H1 (cell line): ENCODE measurements around the gene SLC43A3. TPM values are rescaled to one million over a fixed set of nuclear protein-coding genes. Genes with fewer than 3 reads are reported as not detected.

Experiments
- BACH1 ChIP-seq: IDR thresholded peaks from 2 replicates; pipeline ENCODE4 v1.6.1; 2012; ENCODE audit warnings: low read length, improper control_type of control experiment
- EGR1 ChIP-seq: IDR thresholded peaks from 2 replicates; pipeline ENCODE4 v1.6.1; 2011; ENCODE audit warnings: low read depth, low read length, borderline replicate concordance
- EP300 ChIP-seq, 2 experiments: IDR thresholded peaks; 1 replicate in 1 of 2; 2 replicates in 1 of 2; pipeline ENCODE4 v1.6.1; 2011 to 2012; ENCODE audit warnings: low read depth in 2 of 2, low read length in 2 of 2, mild to moderate bottlenecking in 2 of 2, borderline replicate concordance in 1 of 2, inconsistent platforms in 1 of 2, moderate library complexity in 1 of 2
- KDM4A ChIP-seq: IDR thresholded peaks from one replicate; pipeline ENCODE4 v1.7.1; 2012; ENCODE audit warnings: low read depth, mild to moderate bottlenecking, moderate library complexity, low read length, inconsistent platforms; ENCODE audit not compliant: severe bottlenecking
- KDM5A ChIP-seq: fragments of 200-600 bp; IDR thresholded peaks from 2 replicates; pipeline ENCODE4 v1.7.1; 2012; ENCODE audit warnings: mild to moderate bottlenecking, low read length, inconsistent platforms, mixed read lengths
- NANOG ChIP-seq: IDR thresholded peaks from 2 replicates; pipeline ENCODE4 v1.6.1; 2011; ENCODE audit warnings: low read length, low read depth, mild to moderate bottlenecking, inconsistent platforms; ENCODE audit not compliant: insufficient read depth, poor library complexity, severe bottlenecking
- SIN3A ChIP-seq, 2 experiments: IDR thresholded peaks in 1 of 2; conservative IDR thresholded peaks in 1 of 2; 2 replicates each; pipeline ENCODE4 v1.6.1; 2011 to 2012; ENCODE audit warnings: low read length in 2 of 2, improper control_type of control experiment in 1 of 2, low read depth in 1 of 2, mild to moderate bottlenecking in 1 of 2
- TBP ChIP-seq: IDR thresholded peaks from 2 replicates; pipeline ENCODE4 v1.6.1; 2011; ENCODE audit warnings: low read depth, low read length, improper control_type of control experiment
- YY1 ChIP-seq: IDR thresholded peaks from 2 replicates; pipeline ENCODE4 v1.6.1; 2011; ENCODE audit warnings: low read depth, mild to moderate bottlenecking, low read length
- polyA plus RNA-seq, 7 experiments: library from polyadenylated mRNA; depleted of rRNA in 3 of 7; stranded (reverse) in 5 of 7; unstranded in 2 of 7; fragments of >200 nt in 5 of 7; fragments of 200-250 nt in 2 of 7; gene quantifications; 1 replicate in 5 of 7; 2 replicates in 1 of 7; 4 replicates in 1 of 7; pipeline versions ENCODE4 v1.2.1 to v1.2.3, GENCODE V29; 2011 to 2013; ENCODE audit warnings: missing spikeins in 2 of 7, mixed read lengths in 2 of 7
- total RNA-seq: library from RNA; stranded (reverse); fragmentation: NEBNext Ultra II Directional; extraction: Animal tissue kit (Norgen Biotek cat#: 25700); gene quantifications from 2 replicates; pipeline ENCODE4 v1.2.1, GENCODE V29; 2021

Gene SLC43A3
- total and polyA plus RNA-seq, 2 of the 8 experiments (the other 6 are each of a cell fraction or from before 2014, with no cell fraction given): 31.8 to 67.8 TPM

DNA sequence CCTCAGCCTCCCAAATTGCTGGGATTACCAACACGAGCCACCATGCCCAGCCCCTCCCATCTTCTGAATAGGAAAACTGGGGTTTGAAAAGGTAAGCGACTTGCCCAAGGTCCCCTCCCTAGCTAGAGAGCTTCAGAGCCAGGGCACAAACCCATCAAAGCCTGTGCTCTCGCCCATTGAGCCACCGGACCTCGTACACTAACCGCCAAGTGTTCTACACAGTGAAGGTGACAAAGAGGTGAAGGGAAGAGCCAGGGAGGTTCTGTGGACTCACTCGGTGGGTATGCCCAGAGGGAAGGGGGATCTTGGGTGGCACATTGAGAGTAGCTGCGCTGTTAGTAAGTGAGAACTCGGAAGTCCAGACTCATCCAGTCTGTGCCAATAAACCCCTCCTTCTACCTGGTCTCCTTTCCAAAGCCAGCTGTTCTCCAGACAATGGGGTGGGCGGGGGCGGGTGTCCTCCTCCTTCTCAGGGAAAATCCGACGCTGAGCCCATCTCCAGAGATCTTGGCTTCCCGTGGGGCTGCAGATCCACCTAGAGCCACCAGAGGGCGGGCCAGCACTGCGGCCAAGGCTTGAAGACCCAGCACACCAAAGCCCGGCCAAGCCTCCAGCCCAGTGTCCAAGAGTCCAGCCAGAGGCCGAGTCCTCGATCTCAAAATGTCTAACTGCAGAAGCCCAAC is 30.2 kb upstream of the SLC43A3 start (continued):
- peak; percentile 70 to 74; a peak in 2 of 4 replicates for TF ChIP-seq SIN3A (conservative IDR thresholded peaks at IDR 0.05 in 1 of 2, IDR thresholded peaks at IDR 0.05 in 1 of 2; ENCODE audit: low read depth in 1 of 2, low read length in 2 of 2)
- TF ChIP-seq YY1: peak; percentile 40; the same call in 1 of the 2 replicates
- peak; percentile 74 for TF ChIP-seq BACH1
- peak; percentile 77; the same call in 1 of the 2 replicates for TF ChIP-seq EGR1
- TF ChIP-seq KDM5A: no peak
- TF ChIP-seq EP300 (IDR thresholded peaks at IDR 0.05; ENCODE audit: borderline replicate concordance in 1 of 2, low read depth in 2 of 2, low read length in 2 of 2): peak in 1 of 2 experiments; percentile 60; a peak in 1 of 3 replicates
- peak; percentile 6 for TF ChIP-seq NANOG
- TF ChIP-seq TBP: peak; percentile 40; the same call in 1 of the 2 replicates
- peak; percentile 3 for TF ChIP-seq KDM4A
